GM21723 (cell line): ENCODE results near the gene IL18R1.
A peak's percentile ranks its signal among the peaks of the same experiment; 100 is the strongest.

Experiments used
- ATAC-seq: cut with Tn5 transposase; IDR thresholded peaks from one replicate; pipeline ENCODE4 v1.9.1; 2021; ENCODE audit warnings: mild to moderate bottlenecking, moderate library complexity; ENCODE audit not compliant: unreplicated experiment

IL18R1 gene

DNA sequence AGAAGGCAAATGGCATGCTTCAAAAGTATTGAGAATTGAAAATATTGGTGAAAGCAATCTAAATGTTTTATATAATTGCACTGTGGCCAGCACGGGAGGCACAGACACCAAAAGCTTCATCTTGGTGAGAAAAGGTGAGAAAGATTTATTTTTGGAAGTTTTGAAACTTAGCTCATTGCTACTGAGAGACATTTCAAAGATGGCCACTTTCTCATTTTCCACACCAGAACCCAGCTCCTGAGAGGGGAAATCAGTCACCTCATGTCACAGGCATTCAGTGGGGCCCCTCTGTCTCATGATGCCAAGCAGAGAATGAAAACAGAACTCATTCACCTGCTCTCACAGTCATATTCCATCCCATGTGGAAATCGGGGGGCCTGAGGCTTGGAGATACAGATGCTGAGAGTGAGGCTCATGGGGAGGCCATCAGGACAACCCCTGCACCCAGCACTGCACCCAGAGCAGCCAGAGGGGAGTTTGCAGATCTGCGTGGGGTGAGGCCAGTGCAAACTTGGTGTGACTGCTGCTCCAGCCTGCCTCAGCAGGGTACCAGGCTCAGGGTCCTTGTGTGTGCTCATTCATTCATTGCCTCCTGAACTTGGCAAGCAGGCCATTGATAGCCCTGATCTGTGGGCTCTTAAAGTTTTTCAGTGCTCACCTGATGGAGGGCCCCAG is 31.4 kb downstream of the IL18R1 start:
- peak; percentile 54 for ATAC-seq

DNA sequence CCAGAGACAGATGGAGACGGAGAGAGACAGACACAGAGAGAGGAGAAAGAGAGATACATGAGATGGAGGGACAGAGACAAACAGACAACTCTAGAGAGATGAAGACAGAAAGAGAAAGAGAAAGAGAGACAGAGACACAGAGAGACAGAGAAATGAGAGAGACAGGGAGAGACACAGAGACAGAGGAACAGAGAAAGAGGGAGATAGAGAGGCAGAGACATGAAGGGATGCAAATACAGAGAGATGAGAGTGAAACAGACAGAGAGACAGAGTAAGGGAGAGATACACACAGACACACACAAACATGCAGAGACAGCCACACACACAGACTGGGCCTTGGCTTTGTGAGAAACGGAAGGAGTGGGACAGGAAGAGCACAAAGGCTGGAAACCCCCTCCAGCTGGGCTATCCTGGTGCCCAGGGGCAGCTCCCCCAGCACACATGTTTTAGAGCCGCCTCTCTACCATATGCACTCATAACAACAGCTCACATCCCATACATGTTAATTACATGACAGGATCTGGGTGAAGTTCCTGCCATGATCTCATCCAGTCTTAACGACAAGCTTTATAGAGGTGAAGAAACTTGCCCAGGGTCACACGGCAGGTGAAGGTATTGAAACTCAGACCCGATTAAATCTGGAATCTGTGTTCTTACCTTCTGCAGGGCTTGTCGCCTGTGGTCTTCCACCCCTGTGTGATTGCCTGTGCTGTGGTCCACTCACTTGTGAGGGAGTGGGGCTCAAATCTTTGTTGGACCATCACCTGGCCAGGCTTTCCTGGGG is 32.4 kb downstream of the IL18R1 start:
- no peak for ATAC-seq

DNA sequence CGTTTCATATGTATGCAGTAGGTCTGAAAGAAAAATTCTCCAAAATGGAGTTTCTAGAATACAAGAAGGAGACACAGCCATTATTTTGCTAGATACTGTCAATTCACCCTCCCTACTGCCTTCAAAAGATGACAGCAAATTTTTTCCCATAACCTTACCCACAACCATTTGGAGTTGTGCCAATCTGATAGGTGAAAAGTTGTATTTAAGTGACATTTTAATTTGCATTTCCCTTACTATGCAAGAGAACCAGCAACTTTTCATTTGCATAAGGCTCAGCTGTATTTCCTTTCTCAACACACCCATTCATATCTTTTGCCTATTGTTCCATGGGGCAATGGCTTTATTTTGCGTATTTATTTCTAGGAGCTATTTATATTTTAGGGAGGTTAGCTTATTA is 36.0 kb downstream of the IL18R1 start:
- ATAC-seq: no peak

DNA sequence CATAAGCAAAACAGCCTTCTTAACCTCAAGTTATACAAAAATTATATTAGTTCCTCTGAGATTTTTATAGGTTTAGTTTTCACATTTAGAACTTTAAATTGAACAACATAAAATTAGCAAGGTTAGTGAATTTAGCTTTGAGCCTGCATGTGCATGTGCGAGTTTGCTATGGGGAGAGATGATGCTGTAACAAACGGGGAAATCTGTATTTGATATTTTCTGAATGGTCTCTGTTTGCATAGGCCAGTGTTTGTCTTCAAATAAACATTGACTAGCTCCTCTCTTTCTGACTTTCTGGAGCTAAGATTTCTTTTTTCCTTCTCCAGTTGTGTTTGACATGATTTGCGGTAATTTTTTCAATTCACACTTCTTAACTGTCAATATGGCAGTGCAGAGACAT is 36.5 kb downstream of the IL18R1 start:
- ATAC-seq: no peak

DNA sequence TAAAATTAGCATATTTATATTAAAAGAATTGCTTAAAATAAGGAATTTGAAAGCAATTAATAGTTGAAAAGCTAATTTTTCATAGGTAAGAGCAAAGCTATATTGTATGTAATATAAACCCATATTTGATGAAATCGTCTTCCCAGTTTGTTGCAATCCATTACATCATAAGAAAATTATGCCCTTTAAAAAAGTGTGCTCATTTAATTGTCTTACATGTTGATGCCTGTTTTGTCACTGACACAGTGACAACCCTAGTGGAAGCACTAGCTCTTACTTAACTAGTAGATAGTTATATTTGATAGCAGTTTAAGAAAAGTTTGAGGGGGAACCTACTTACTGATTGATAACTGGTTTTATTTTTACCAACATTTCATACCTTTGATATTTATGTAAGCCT is 37.3 kb downstream of the IL18R1 start:
- ATAC-seq: no peak

DNA sequence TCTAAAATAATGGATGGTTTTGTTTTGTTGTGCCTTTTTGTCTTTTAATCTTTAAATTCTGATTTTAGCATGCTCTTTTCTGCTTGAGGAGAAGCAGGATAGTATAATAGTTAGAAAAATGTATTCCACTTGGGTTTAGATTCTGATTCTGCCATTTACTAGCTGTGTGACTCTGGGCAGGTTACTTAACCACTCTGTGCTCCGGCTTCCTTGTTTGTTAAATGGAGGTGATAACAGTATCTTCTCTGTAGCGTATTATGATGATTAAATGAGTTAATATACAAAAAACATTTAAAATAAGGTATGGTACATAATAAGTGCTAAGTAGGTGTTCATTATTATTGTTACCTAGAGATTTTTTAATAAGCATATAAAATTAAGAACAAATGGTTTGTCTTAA is 40.4 kb downstream of the IL18R1 start:
- no peak for ATAC-seq

DNA sequence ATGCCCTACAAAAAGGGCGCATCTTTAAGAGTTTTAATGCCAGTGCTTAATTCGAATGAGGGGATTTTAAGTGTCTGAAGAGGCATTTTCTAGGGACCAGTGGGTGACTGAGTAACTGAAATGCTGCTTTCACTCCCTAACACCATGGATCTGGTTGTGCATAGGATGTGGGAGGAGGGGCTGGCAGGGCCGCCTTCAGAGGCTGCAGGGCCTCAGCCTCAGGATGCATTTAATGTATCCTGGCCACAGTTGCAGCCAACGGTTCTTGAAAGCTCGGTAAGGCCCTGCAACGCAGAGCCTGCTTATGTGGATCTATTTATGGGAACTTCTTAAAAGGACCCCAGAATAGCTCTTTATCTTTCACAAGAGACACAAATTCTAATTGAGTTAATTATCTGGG is 41.6 kb downstream of the IL18R1 start:
- ATAC-seq: no peak

DNA sequence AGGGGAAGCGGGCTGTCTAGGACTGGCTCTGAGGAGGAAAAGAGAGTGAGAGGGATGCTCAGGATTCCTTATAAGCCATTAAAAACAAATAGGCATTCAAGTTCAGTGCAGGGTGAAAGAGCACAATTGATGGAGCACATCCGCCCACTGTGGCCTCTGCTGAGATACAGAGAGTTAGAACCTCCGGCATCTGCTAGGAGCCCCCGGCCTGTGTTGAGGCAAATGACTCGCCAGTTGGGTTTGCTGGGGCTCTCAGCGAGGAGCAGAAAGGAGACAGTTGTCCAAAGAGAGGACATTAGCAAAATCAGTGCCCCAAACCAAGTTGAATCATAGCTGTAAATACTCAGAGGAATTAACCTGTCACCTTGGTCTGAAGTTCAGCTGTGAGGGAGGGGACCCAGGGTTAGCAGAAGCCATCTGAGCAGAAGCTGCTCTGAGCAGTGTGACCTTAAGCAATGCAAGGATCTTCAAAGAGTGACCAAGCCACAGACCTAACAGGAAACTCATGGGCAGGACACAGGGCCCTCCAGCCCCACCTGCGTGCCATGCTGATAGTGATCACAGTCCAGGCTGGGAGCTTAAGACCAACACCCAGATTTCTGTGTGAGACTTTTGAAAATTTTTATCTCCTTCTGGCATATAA is 44.0 kb downstream of the IL18R1 start:
- ATAC-seq: no peak

DNA sequence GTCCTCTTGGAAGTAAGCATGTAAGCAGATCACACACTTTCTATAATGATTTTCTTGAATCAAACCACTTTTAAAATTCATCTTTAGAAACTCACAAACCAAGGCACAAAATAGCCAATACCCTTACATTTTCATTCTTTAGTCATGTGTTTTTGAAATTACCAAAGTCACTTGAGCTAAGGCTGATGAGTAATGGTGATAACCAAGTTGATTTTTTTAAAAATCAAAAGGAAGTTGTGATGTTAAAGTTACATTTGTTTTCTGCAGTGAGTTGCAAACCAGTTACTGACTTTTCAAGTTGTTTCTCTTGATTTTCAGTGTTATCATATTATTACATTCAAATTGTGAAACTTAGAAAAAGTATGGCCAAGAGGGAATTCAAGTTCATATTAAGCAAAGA is 45.9 kb downstream of the IL18R1 start:
- ATAC-seq: no peak

DNA sequence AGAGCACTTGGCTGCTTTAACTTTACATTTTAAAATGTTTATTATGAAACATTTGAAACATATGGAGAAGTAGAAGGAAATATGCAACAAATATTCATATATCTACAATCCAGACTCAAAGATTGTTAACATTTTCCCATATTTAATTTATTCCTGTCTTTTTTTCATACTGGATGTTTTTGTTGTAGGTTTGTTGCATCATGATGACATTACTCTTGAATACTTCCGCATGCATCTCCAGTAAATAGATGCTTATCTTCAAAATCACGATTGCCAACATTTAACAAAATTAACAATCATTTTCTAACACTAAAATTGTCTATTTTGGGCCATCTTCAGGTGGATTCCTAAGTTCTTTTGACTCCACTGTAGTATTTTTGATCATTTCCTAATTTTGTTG is 46.3 kb downstream of the IL18R1 start:
- ATAC-seq: no peak

DNA sequence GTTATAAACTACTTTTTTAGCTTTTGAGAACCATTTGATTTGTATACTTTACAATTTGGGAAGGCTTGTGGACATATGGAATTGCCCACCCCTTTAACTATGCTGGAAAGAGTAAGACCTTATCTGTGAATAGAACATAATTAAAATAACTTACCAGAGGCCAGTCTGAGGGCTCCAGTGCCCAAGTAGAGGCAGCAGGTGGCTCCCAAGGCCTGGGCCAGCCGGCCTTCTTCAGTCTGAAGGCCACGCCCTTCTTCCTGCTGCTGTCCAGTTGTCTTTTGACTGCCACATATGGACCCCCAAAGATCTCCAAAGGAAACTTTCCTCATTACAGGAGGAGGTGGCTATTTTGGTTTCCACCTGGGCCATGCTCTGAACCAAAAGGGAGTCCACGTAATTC is 55.4 kb downstream of the IL18R1 start:
- no peak for ATAC-seq

DNA sequence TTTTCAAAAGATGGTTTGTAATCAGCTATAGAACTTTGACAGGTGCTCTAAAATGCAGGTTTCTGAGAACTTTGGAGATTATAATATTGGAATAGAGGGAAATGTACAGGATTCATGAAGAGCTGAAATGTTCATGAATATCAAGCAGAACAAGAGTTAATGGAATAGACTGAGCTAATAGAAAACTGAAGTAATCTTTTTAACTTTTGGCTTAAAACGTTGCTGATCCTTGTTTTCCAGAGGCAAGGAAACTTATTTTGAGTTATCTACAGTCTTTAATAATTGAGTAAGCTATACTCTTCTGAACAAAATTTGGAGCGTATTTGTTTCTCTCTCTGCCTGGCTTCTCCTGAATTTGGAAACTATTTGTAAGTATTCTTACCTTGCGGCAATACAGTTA is 56.6 kb downstream of the IL18R1 start:
- no peak for ATAC-seq

DNA sequence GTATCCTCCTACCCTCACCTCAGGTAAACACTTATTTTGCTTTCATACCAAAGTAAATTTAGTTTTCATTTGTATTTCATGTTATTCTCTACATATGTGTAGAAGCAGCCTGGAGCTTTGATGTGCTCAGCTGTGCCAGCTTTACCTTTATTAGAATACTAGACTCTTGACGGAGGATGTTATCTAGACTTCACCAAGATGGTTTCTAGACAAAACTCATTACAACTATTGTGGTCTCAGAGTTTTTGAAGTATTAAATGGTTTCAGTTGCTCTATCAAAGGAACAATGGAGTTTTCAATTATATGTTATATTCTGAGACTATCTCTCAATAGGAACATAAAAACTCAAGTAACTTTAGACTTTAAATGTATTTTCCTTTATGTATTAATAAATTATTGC is 62.4 kb downstream of the IL18R1 start:
- peak; percentile 57 for ATAC-seq

DNA sequence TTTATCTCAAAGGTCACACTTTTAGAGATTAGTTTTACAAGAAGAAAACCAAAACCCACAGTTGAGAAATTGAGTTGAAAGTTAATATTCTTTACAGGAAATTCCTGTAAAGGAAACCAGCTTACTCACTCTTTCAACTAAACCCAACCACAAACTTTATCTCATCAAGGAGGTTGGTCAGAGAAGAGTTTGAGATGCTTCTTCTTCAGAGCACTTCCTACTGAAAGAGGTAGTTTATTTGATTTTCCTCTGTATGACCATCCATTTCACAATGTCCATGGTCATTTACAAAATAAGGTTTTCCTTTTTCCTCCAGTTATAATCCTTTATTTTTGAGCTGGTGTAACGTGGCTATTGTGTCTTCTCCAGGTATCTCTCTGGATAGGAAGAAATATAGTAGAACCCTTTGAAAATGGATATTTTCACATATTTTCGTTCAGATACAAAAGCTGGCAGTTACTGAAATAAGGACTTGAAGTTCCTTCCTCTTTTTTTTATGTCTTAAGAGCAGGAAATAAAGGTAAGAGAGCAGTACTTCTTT is 62.9 kb downstream of the IL18R1 start:
- peak; percentile 91 for ATAC-seq

DNA sequence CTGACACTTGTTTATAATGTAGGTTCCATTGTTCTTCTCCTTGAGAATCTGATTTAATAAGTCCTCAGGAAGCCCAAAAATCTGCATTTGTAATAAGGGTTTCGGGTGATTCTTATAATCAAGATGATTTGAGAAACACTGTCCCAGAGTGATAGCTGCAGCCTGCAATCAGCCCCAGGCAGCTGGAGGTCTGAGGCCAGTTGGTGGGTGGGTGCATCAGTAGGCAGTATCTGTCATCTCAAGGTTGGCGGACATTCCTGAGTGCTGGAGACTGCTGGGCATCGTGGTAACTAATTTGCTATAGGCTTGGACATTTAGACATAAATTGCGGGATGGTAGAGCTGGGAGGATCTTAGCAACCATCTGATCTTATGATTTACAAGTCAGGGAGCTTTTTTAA is 64.7 kb downstream of the IL18R1 start:
- ATAC-seq: no peak

DNA sequence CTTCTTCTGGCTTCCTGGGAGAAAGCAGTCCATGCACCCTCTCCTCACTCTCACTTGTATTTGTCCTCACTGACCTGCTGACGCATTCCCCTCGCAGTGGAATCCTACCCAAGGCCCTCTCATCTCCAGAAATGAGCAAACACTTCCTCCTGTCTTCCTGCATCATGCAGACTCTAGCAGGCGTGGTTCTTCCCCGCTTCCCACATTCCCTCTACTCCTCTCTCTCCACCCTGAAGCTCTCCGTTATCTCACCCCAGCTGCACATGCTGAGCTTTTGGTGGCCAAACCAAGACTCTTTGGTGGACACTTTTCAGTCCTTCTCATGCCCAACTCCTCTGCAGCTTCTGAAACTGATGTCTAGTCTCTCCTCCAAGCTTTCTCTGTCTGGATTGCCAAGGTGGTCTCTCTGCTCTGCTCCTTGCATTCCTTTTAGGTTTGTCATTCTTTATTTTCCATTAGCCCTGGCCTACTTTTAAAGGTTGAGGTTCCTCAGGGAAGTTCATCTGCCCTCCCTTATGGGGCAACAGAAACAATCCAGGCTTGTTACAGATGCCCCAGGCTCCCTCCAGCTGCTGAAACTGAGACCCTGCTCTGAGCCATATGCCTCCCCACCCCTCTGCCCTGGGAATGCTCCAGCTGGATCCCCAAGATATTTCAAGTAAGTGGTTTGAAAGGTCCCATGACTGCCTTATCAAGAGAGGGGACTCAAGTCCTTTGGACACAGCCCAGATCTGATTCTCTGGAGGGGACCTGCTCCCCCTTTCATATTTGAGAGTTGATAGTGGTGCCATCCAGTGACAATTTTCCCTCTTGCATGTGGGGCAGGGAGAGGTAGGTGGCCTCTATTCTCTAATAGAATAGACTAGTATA is 66.5 kb downstream of the IL18R1 start:
- ATAC-seq: no peak

DNA sequence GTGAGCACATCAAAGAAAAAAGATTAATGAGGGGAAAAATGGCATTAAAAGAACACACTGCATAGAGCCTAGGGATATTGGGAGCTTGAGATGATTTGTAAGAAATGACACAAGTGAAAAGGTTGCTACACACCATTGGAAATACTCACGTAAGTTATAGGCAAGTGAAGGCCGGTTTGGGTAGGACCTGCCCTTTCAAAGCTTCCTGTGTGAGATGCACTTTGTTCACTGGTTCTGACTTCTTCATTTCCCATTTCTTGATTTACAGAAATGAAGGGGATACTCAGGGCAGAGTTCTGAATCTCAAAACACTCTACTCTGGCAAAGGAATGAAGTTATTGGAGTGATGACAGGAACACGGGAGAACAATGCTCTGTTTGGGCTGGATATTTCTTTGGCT is 67.3 kb downstream of the IL18R1 start, which contains the start of gene IL18RAP:
Gene IL18RAP, plus strand, starts transcription at position 251 of the 400 bp plus-strand sequence. Its CDS starts 118 bp downstream, at position 369.
- no peak for ATAC-seq

DNA sequence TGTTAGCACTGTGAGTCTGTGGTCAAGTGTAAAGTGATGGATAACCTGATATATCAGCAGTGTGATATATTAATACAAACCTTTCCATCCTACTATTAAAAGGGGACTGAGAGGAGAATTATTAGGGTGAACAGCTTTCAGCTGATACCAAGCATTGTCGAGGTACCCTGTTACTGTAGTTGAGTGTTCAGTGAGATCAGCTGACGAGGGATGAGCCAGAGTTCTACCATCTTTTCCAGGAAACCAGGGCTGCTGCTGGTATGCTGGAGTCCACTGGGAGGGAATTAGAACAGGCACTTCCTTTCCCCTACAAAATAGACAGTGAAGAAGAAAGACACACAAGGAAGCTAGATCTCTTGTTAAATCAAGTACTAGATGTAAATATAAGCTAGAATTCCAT is 67.8 kb downstream of the IL18R1 start:
- no peak for ATAC-seq

DNA sequence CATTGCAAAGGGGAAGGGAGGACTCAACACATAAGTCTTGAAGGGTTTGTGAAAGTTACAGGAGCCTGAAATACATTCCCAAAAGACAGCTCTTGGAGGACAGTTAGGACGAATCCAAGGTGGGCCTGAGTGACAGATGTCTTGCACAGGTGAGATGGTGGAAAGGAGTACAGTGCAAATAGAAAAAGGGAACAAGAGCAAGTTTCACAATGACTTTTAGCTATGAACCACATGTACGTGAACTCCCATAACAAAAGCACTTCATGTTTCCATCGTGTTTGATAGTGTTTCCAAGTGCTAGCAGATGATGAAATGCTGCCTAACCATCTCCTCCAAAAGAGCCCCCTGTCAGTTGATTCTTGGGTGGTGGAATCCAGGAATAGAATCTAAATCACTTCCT is 69.2 kb downstream of the IL18R1 start:
- ATAC-seq: peak; percentile 93

DNA sequence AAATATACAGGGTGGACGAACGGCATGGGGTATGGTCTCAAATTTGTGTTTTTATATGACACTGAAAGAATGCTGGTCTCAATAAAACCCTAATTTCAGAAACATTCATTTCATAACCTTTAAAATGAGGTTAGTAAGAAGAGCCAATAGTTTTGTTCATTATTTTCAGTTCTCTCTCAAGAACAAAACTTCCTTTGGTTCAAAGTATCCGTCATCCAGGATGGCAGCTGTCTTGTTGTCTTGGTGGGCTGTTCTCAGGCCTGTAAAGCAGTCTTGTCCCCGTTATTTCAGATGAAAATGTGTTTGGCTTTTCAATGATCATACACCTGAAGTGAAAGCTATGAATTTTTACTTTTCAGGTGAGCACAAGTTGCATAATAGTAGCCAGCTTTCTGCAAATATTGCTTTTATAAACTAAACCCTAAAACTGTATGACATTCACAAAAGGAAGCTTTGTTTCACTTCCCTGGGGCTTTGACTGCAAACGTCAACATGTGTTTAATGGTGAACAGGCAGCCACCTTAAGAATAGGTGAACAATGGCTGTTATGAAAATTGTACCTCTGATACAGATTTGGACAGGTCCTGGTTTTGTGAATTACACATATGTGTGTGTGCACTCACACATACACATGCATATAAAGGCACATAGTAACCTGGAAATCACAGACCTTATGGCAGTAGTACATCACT is 70.0 kb downstream of the IL18R1 start:
- ATAC-seq: peak; percentile 49
